PFSK-1 (cell line): ENCODE measurements around the gene HRH3.

ENCODE experiments used
- POLR2AphosphoS5 ChIP-seq: IDR thresholded peaks from 2 replicates; pipeline ENCODE4 v1.6.1; 2012; ENCODE audit warnings: low read depth, mild to moderate bottlenecking, control low read depth, low read length, moderate library complexity
- TAF1 ChIP-seq: IDR thresholded peaks from 2 replicates; pipeline ENCODE4 v1.6.1; 2012; ENCODE audit warnings: low read length, control low read depth, borderline replicate concordance; ENCODE audit not compliant: insufficient read depth

DNA sequence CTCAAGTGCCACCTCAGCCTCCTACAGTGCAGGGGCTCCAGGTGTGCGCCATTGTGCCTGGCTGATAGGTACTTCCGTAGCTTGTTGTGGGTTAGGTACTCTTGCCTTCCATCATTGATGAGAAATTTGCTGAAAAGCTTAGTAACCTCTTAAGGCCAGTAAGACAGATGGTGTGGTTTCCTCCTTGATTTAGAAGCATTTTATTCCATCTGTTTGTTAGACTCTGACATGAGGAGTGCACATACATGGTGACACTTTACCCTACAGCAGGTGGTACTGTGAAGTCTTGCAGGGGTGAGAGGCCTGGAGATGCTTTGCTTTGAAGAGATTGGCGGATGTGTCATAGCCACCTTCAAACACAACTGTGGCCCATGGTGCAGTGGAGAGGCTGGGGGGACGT, 52.0 kb downstream of the HRH3 start:
- no peak for TF ChIP-seq TAF1
- TF ChIP-seq POLR2AphosphoS5: no peak
